HepG2 (cell line): ENCODE measurements around the gene FXYD4. TPM values are rescaled to one million over a fixed set of nuclear protein-coding genes. Genes with fewer than 3 reads are reported as not detected.

Experiments
- BHLHE40 ChIP-seq: IDR thresholded peaks from 2 replicates; pipeline ENCODE4 v1.6.1; 2011; ENCODE audit warnings: low read length, improper control_type of control experiment
- CBFB ChIP-seq: sonication (generic); formaldehyde crosslinking; IDR thresholded peaks from 2 replicates; pipeline ENCODE4 v1.4.0; 2020; ENCODE audit warnings: missing genetic modification reagents
- GLI4 ChIP-seq: sonication (generic); formaldehyde crosslinking; IDR thresholded peaks from 2 replicates; pipeline ENCODE4 v1.5.1; 2020; ENCODE audit warnings: missing genetic modification reagents, mild to moderate bottlenecking, moderate library complexity, borderline replicate concordance
- JDP2 ChIP-seq: sonication (generic); formaldehyde crosslinking; IDR thresholded peaks from 2 replicates; pipeline ENCODE4 v1.8.1; 2022; ENCODE audit warnings: missing genetic modification reagents, borderline replicate concordance
- MTA3 ChIP-seq: sonication (generic); formaldehyde crosslinking; IDR thresholded peaks from 2 replicates; pipeline ENCODE4 v1.4.0; 2020; ENCODE audit warnings: missing genetic modification reagents
- MTF2 ChIP-seq: sonication (generic); formaldehyde crosslinking; IDR thresholded peaks from 2 replicates; pipeline ENCODE4 v1.5.0; 2020; ENCODE audit warnings: missing genetic modification reagents, borderline replicate concordance
- NFYC ChIP-seq: IDR thresholded peaks from 2 replicates; pipeline ENCODE4 v1.6.1; 2016; ENCODE audit warnings: missing genetic modification reagents, missing compliant biosample characterization
- PTBP1 ChIP-seq: fragments of 200-400 bp; formaldehyde crosslinking; IDR thresholded peaks from 2 replicates; pipeline ENCODE4 v1.6.1; 2018; ENCODE audit warnings: low read length, low read depth; ENCODE audit not compliant: poor library complexity, severe bottlenecking
- RORA ChIP-seq: sonication (generic); formaldehyde crosslinking; IDR thresholded peaks from 2 replicates; pipeline ENCODE4 v1.5.0; 2020; ENCODE audit warnings: mild to moderate bottlenecking, missing genetic modification reagents, moderate library complexity
- SAP130 ChIP-seq: IDR thresholded peaks from 2 replicates; pipeline ENCODE4 v1.6.1; 2016; ENCODE audit warnings: low read depth
- SP140L ChIP-seq: sonication (generic); formaldehyde crosslinking; IDR thresholded peaks from 2 replicates; pipeline ENCODE4 v1.4.0; 2020; ENCODE audit warnings: missing genetic modification reagents, borderline replicate concordance
- TEAD3 ChIP-seq: optimal IDR thresholded peaks from 2 replicates; pipeline ENCODE3; 2016; ENCODE audit warnings: borderline replicate concordance
- ZFP41 ChIP-seq: sonication (generic); formaldehyde crosslinking; IDR thresholded peaks from 2 replicates; pipeline ENCODE4 v1.4.0; 2020; ENCODE audit warnings: mild to moderate bottlenecking, missing genetic modification reagents, borderline replicate concordance
- ZNF224 ChIP-seq: sonication (generic); formaldehyde crosslinking; IDR thresholded peaks from 2 replicates; pipeline ENCODE4 v1.5.0; 2020; ENCODE audit warnings: mild to moderate bottlenecking, missing genetic modification reagents
- ZNF232 ChIP-seq: sonication (generic); formaldehyde crosslinking; IDR thresholded peaks from 2 replicates; pipeline ENCODE4 v1.4.0; 2020; ENCODE audit warnings: missing genetic modification reagents, borderline replicate concordance
- ZNF30 ChIP-seq: sonication (generic); formaldehyde crosslinking; IDR thresholded peaks from 2 replicates; pipeline ENCODE4 v1.5.0; 2020; ENCODE audit warnings: mild to moderate bottlenecking, missing genetic modification reagents
- ZNF367 ChIP-seq: sonication (generic); formaldehyde crosslinking; IDR thresholded peaks from 2 replicates; pipeline ENCODE4 v1.4.0; 2020; ENCODE audit warnings: missing genetic modification reagents, borderline replicate concordance
- ZNF382 ChIP-seq: sonication (generic); formaldehyde crosslinking; IDR thresholded peaks from 2 replicates; pipeline ENCODE4 v1.5.0; 2020; ENCODE audit warnings: missing genetic modification reagents, mild to moderate bottlenecking, borderline replicate concordance
- ZNF614 ChIP-seq: IDR thresholded peaks from 2 replicates; pipeline ENCODE4 v1.6.1; 2018; ENCODE audit warnings: missing biosample characterization, missing genetic modification reagents, inconsistent platforms, borderline replicate concordance
- ZNF619 ChIP-seq: sonication (generic); formaldehyde crosslinking; IDR thresholded peaks from 2 replicates; pipeline ENCODE4 v1.4.0; 2020; ENCODE audit warnings: mild to moderate bottlenecking, missing genetic modification reagents
- ZNF629 ChIP-seq: sonication (generic); formaldehyde crosslinking; conservative IDR thresholded peaks from 2 replicates; pipeline ENCODE4 v1.5.0; 2020; ENCODE audit warnings: missing genetic modification reagents
- ZNF749 ChIP-seq: sonication (generic); formaldehyde crosslinking; IDR thresholded peaks from 2 replicates; pipeline ENCODE4 v1.8.0; 2022; ENCODE audit warnings: mild to moderate bottlenecking, missing genetic modification reagents, moderate library complexity, borderline replicate concordance
- ZNF792 ChIP-seq: IDR thresholded peaks from 2 replicates; pipeline ENCODE4 v1.6.1; 2016
- ZNF83 ChIP-seq: sonication (generic); formaldehyde crosslinking; IDR thresholded peaks from 2 replicates; pipeline ENCODE4 v1.4.0; 2020; ENCODE audit warnings: missing genetic modification reagents, mild to moderate bottlenecking, borderline replicate concordance
- polyA plus RNA-seq, 8 experiments: library from polyadenylated mRNA; depleted of rRNA in 3 of 8; stranded (reverse) in 7 of 8; unstranded in 1 of 8; fragments of >200 nt; fragmentation: Illumina TruSeq in 4 of 8; extraction: Trizol in 4 of 8; gene quantifications; 2 replicates each; pipeline versions ENCODE4 v1.2.1 to v1.2.3, GENCODE V29; 2011 to 2016; ENCODE audit warnings: low read depth in 4 of 8, missing spikeins in 1 of 8, mixed read lengths in 1 of 8; ENCODE audit not compliant: insufficient read depth in 1 of 8
- total RNA-seq, 5 experiments: library from RNA; depleted of rRNA; stranded (reverse); fragments of >200 nt; fragmentation: Illumina TruSeq; extraction: Trizol; gene quantifications; 2 replicates each; pipeline ENCODE4 v1.2.3, GENCODE V29; 2016; ENCODE audit warnings: low read depth in 1 of 5
- TF ChIP-seq, protein P1 (sequence below): sonication (generic); formaldehyde crosslinking; conservative IDR thresholded peaks from 2 replicates; pipeline ENCODE4 v1.4.0; 2020; ENCODE audit warnings: missing genetic modification reagents
- TF ChIP-seq, protein P2 (sequence below): sonication (generic); formaldehyde crosslinking; IDR thresholded peaks from 2 replicates; pipeline ENCODE4 v1.4.0; 2020; ENCODE audit warnings: missing genetic modification reagents, borderline replicate concordance

Gene FXYD4
- total and polyA plus RNA-seq, 2 of the 13 experiments (the other 11 are each of a cell fraction or from before 2014, with no cell fraction given) = not detected

DNA sequence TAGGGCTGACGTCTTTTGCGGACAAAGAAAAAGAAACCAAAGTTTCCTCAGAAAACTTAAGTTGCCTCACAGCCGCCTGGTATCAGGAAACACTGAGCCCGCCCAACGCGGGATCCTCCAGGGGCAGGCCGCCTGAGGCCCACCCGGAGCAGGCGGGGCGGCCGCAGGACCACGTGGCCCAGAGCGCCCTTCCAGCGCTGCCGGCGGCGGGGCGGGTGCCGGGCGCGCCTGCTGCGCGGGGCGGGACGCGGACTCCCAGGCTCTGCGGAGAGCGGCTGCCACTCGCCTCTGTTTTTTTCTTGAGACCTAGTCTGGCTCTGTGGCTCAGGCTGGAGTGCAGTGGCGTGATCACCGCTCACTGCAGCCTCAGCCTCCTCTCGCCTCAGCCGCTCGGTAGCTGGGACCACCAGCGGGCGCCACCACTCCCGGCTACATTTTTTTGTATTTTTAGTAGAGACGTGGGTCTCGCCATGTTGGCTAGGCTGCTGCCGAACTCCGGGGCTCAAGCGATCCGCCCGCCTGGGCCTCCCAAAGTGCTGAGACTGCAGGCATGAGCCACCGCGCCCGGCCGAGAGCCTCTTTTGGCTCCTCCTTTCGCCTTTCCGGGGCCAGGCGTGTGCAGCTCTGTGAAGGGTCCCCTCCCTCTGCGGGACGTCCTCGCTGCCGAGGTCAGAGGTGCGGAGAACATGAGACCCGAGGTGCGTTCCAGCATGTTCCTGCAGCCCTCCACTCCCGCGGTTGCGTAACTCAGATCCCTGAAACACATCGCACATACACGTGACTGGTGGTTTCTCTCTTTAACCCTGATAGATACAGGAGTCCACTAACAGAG lies 49.1 kb downstream of the FXYD4 start (continued):
- 0 out of 2 replicates have a peak, but pooled peaks have one; percentile 39 for TF ChIP-seq RORA
- peak; percentile 63 for TF ChIP-seq ZNF629 (CRISPR knock-in tag)
- TF ChIP-seq ZNF30 (CRISPR knock-in tag) = 0 out of 2 replicates have a peak, but pooled peaks have one; percentile 67
- TF ChIP-seq NFYC (CRISPR knock-in tag) = peak; percentile 64
- peak; percentile 95 for TF ChIP-seq SAP130 (CRISPR knock-in tag)
- TF ChIP-seq ZNF749 (CRISPR knock-in tag) = peak; percentile 98
- TF ChIP-seq, protein P1, sequence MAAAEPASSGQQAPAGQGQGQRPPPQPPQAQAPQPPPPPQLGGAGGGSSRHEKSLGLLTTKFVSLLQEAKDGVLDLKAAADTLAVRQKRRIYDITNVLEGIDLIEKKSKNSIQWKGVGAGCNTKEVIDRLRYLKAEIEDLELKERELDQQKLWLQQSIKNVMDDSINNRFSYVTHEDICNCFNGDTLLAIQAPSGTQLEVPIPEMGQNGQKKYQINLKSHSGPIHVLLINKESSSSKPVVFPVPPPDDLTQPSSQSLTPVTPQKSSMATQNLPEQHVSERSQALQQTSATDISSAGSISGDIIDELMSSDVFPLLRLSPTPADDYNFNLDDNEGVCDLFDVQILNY (CRISPR knock-in tag) = no peak
- no peak for TF ChIP-seq PTBP1
- TF ChIP-seq CBFB (CRISPR knock-in tag) = peak; percentile 94
- peak; percentile 99; the same call in 1 of the 2 replicates for TF ChIP-seq ZFP41 (CRISPR knock-in tag)
- TF ChIP-seq ZNF224 (CRISPR knock-in tag) = peak; percentile 99
- TF ChIP-seq, protein P2, sequence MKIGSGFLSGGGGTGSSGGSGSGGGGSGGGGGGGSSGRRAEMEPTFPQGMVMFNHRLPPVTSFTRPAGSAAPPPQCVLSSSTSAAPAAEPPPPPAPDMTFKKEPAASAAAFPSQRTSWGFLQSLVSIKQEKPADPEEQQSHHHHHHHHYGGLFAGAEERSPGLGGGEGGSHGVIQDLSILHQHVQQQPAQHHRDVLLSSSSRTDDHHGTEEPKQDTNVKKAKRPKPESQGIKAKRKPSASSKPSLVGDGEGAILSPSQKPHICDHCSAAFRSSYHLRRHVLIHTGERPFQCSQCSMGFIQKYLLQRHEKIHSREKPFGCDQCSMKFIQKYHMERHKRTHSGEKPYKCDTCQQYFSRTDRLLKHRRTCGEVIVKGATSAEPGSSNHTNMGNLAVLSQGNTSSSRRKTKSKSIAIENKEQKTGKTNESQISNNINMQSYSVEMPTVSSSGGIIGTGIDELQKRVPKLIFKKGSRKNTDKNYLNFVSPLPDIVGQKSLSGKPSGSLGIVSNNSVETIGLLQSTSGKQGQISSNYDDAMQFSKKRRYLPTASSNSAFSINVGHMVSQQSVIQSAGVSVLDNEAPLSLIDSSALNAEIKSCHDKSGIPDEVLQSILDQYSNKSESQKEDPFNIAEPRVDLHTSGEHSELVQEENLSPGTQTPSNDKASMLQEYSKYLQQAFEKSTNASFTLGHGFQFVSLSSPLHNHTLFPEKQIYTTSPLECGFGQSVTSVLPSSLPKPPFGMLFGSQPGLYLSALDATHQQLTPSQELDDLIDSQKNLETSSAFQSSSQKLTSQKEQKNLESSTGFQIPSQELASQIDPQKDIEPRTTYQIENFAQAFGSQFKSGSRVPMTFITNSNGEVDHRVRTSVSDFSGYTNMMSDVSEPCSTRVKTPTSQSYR = peak; percentile 76
- TF ChIP-seq MTA3 (CRISPR knock-in tag) = no peak
- peak; percentile 94 for TF ChIP-seq BHLHE40
- 0 out of 2 replicates have a peak, but pooled peaks have one; percentile 77 for TF ChIP-seq ZNF619
- no peak; the same call in 1 of the 2 replicates for TF ChIP-seq JDP2 (CRISPR knock-in tag)
- peak; percentile 99 for TF ChIP-seq ZNF792 (CRISPR knock-in tag)
- peak; percentile 70; the same call in 1 of the 2 replicates for TF ChIP-seq ZNF83 (CRISPR knock-in tag)
- peak; percentile 97 for TF ChIP-seq ZNF614 (CRISPR knock-in tag)
- peak; percentile 69; the same call in 1 of the 2 replicates for TF ChIP-seq GLI4 (CRISPR knock-in tag)
- peak; percentile 83; the same call in 1 of the 2 replicates for TF ChIP-seq SP140L
- TF ChIP-seq MTF2 (CRISPR knock-in tag) = no peak
- TF ChIP-seq TEAD3 (CRISPR knock-in tag) = peak; percentile 97
- TF ChIP-seq ZNF367 (CRISPR knock-in tag) = peak; percentile 97
- TF ChIP-seq ZNF382 (CRISPR knock-in tag) = no peak
- TF ChIP-seq ZNF232 (CRISPR knock-in tag) = peak; percentile 99
